A549 (cell line): ENCODE measurements around the gene B3GNT2. TPM values are rescaled to one million over a fixed set of nuclear protein-coding genes. Genes with fewer than 3 reads are reported as not detected.

Source experiments
- ATAC-seq, 2 experiments: fragments of 200-7000 bp in 1 of 2; fragments of >200 bp in 1 of 2; cut with Nextera tagmentation in 1 of 2; cut with Tn5 transposase in 1 of 2; 3 replicates each; pipeline versions ENCODE4 v1.8.0 to v1.9.1; 2018 to 2020; ENCODE audit warnings: mild to moderate bottlenecking in 1 of 2, moderate library complexity in 1 of 2
- CTCF ChIA-PET: fragments of 300-600 bp; sonication (Branson Sonifier 250); formaldehyde crosslinking; extraction: SDS; loops from one replicate; lab custom pipeline; 2021; ENCODE audit warnings: antibody characterized with exemption, inconsistent platforms; lab: Yijun Ruan, JAX
- POLR2A ChIA-PET: fragments of 350-600 bp; formaldehyde crosslinking; extraction: SDS; loops from one replicate; lab custom pipeline; 2021; ENCODE audit warnings: antibody characterized with exemption, inconsistent platforms; lab: Yijun Ruan, JAX
- DNase-seq, 2 experiments: peaks; one replicate each; pipeline versions ENCODE4 v3.0.0 to v3.0.0-alpha.2; 2011 to 2016; ENCODE audit warnings: low read depth in 1 of 2, low spot score in 1 of 2
- FAIRE-seq: peaks from 2 replicates; lab custom pipeline; 2011; peaks lifted over from hg19 to GRCh38; lab: Jason Lieb, UNC
- H3K27ac ChIP-seq, 2 experiments: fragments of >200 bp; sonication (Bioruptor Twin); formaldehyde crosslinking; 3 replicates each; pipeline ENCODE4 v1.5.1; 2016 to 2017
- H3K4me1 ChIP-seq: fragments of >200 bp; sonication (Bioruptor Twin); formaldehyde crosslinking; 3 replicates; pipeline ENCODE4 v1.6.1; 2016
- H3K4me2 ChIP-seq: fragments of >200 bp; sonication (Bioruptor Twin); formaldehyde crosslinking; 3 replicates; pipeline ENCODE4 v1.6.1; 2016
- H3K4me3 ChIP-seq: fragments of >200 bp; sonication (Bioruptor Twin); formaldehyde crosslinking; 3 replicates; pipeline ENCODE4 v1.5.1; 2016
- H3K9me3 ChIP-seq: fragments of >200 bp; sonication (Bioruptor Twin); formaldehyde crosslinking; 3 replicates; pipeline ENCODE4 v1.6.1; 2016
- BHLHE40 ChIP-seq: IDR thresholded peaks from 2 replicates; pipeline ENCODE4 v1.6.1; 2012; ENCODE audit warnings: low read depth, low read length, inconsistent platforms
- CBX2 ChIP-seq: fragments of 200-600 bp; sonication (generic); IDR thresholded peaks from 2 replicates; pipeline ENCODE4 v1.6.1; 2016; ENCODE audit warnings: low read depth, mild to moderate bottlenecking, borderline replicate concordance
- CBX8 ChIP-seq: fragments of 200-600 bp; sonication (generic); IDR thresholded peaks from 2 replicates; pipeline ENCODE4 v1.6.1; 2016
- CEBPB ChIP-seq, 2 experiments: fragments of >200 bp in 1 of 2; sonication (Bioruptor Twin) in 1 of 2; formaldehyde crosslinking in 1 of 2; IDR thresholded peaks; 2 replicates each; pipeline ENCODE4 v1.6.1; 2012 to 2016
- CTCF ChIP-seq: fragments of >200 bp; sonication (Bioruptor Twin); formaldehyde crosslinking; IDR thresholded peaks from 3 replicates; pipeline ENCODE4 v1.5.1; 2016
- EHMT2 ChIP-seq: fragments of 200-600 bp; sonication (generic); IDR thresholded peaks from 2 replicates; pipeline ENCODE4 v1.6.1; 2016; ENCODE audit warnings: antibody characterized with exemption, low read depth, mild to moderate bottlenecking, moderate library complexity
- EP300 ChIP-seq, 2 experiments: fragments of >200 bp; sonication (Bioruptor Twin); formaldehyde crosslinking; IDR thresholded peaks; 2 replicates in 1 of 2; 3 replicates in 1 of 2; pipeline ENCODE4 v1.6.1; 2016 to 2017
- FOSL2 ChIP-seq, 2 experiments: fragments of 450-650 bp in 1 of 2; fragments of >200 bp in 1 of 2; sonication (Bioruptor Twin) in 1 of 2; formaldehyde crosslinking; IDR thresholded peaks; 2 replicates each; pipeline versions ENCODE4 v1.5.0 to v1.6.1; 2016 to 2020; ENCODE audit warnings: mild to moderate bottlenecking in 1 of 2, moderate library complexity in 1 of 2
- GATA3 ChIP-seq: IDR thresholded peaks from 2 replicates; pipeline ENCODE4 v1.6.1; 2012; ENCODE audit warnings: borderline replicate concordance
- HES2 ChIP-seq: fragments of >200 bp; sonication (Bioruptor Twin); formaldehyde crosslinking; IDR thresholded peaks from 2 replicates; pipeline ENCODE4 v1.6.1; 2016
- HEYL ChIP-seq: fragments of 250-450 bp; sonication (Bioruptor Pico); IDR thresholded peaks from 2 replicates; pipeline ENCODE4 v1.8.0; 2021; ENCODE audit warnings: mild to moderate bottlenecking, moderate library complexity
- HOXB13 ChIP-seq: fragments of 250-450 bp; sonication (Bioruptor Pico); IDR thresholded peaks from 2 replicates; pipeline ENCODE4 v1.5.0; 2020; ENCODE audit warnings: low read depth, mild to moderate bottlenecking, moderate library complexity
- HOXB5 ChIP-seq: fragments of 250-450 bp; sonication (Bioruptor Pico); IDR thresholded peaks from 2 replicates; pipeline ENCODE4 v1.5.0; 2020; ENCODE audit warnings: mild to moderate bottlenecking, moderate library complexity
- MAX ChIP-seq: IDR thresholded peaks from 2 replicates; pipeline ENCODE4 v1.6.1; 2012
- MAZ ChIP-seq: fragments of 150-350 bp; IDR thresholded peaks from 2 replicates; pipeline ENCODE4 v1.6.1; 2014; ENCODE audit warnings: antibody characterized with exemption, low read depth, low read length, borderline replicate concordance
- PHF8 ChIP-seq: fragments of 200-600 bp; sonication (generic); IDR thresholded peaks from 2 replicates; pipeline ENCODE4 v1.6.1; 2016; ENCODE audit warnings: low read depth, mild to moderate bottlenecking, antibody characterized with exemption, moderate library complexity, borderline replicate concordance
- POLR2A ChIP-seq: IDR thresholded peaks from 2 replicates; pipeline ENCODE4 v1.6.1; 2012; ENCODE audit warnings: mild to moderate bottlenecking, low read length
- RARB ChIP-seq: fragments of 250-450 bp; sonication (Bioruptor Pico); IDR thresholded peaks from 2 replicates; pipeline ENCODE4 v1.8.0; 2021; ENCODE audit warnings: mild to moderate bottlenecking, moderate library complexity
- REST ChIP-seq: fragments of 200-600 bp; sonication (generic); IDR thresholded peaks from 2 replicates; pipeline ENCODE4 v1.6.1; 2016; ENCODE audit warnings: antibody characterized with exemption, mild to moderate bottlenecking, moderate library complexity
- ZFP36 ChIP-seq: fragments of 450-650 bp; IDR thresholded peaks from 2 replicates; pipeline ENCODE4 v1.6.1; 2014; ENCODE audit warnings: borderline replicate concordance; ENCODE audit not compliant: partially characterized antibody
- WGBS: methylation state at CpG from one replicate; pipeline ENCODE4 v1.1.6; 2017; ENCODE audit errors: missing lambda C conversion rate; 5-methylcytosine and 5-hydroxymethylcytosine counted together
- polyA plus RNA-seq, 4 experiments: library from polyadenylated mRNA; depleted of rRNA in 3 of 4; stranded (reverse); fragments of >200 nt; fragmentation: RNase III in 1 of 4; extraction: RNeasy Plus Mini Kit Qiagen cat#74134 plus additional on column Dnase treatment in 1 of 4; gene quantifications; 2 replicates in 3 of 4; 3 replicates in 1 of 4; pipeline ENCODE4 v1.2.3, GENCODE V29; 2011 to 2017

The B3GNT2 gene
- polyA plus RNA-seq, 2 of the 4 experiments (the other 2 are of a cell fraction), result 21.3 to 29.4 TPM

GRCh38 chr2:62231541-62231940 lies 35.6 kb downstream of the B3GNT2 start:
- POLR2A ChIA-PET, result no interaction called here
- Histone ChIP-seq H3K9me3 (no peaks in the 10 kb centered on the region), H3K4me2 (no peak overlapping the region), H3K4me1 (no peaks in the 10 kb centered on the region), H3K4me3 (no peak overlapping the region), H3K27ac (no peak overlapping the region)
- DNase-seq, result no peak
- FAIRE-seq, result no peak
- 69% methylated on average over 4 of the region's 4 CpGs for WGBS
- TF ChIP-seq CEBPB (IDR thresholded peaks at IDR 0.05) (no peak), HES2 (no peak), BHLHE40 (no peak), MAX (no peak), HOXB13 (no peak), REST (no peak), PHF8 (no peak), ZFP36 (no peak), MAZ (no peak), CBX2 (no peak)
- no peak for ATAC-seq
- CTCF ChIA-PET, result interaction anchor here (1.6 kb wide), 1 partner anchor 14 kb away, joined by 5 read pairs; no protein-coding TSS in a partner anchor

GRCh38 chr2:62234755-62235655 lies 39.1 kb downstream of the B3GNT2 start:
- DNase-seq, result no peak
- Histone ChIP-seq H3K4me2 (no peak overlapping the region), H3K4me3 (no peak overlapping the region), H3K9me3 (no peaks in the 10 kb centered on the region)
- 85% methylated on average over 16 of the region's 16 CpGs for WGBS
- TF ChIP-seq HOXB5 (no peak), HEYL (CRISPR knock-in tag) (no peak), RARB (CRISPR knock-in tag) (no peak), EP300 (IDR thresholded peaks at IDR 0.05) (no peak), GATA3 (no peak), EHMT2 (no peak), FOSL2 (IDR thresholded peaks at IDR 0.05) (no peak), FOSL2 (CRISPR knock-in tag; IDR thresholded peaks at IDR 0.05) (no peak), CTCF (no peak), CBX8 (no peak), POLR2A (no peak)
- TF ChIP-seq, all 56 proteins: peak for 0
- no peaks in the 10 kb centered on the region for H3K4me1 ChIP-seq
- no peak for FAIRE-seq
- peak in 1 of 2 experiments; percentile 38; a peak in 4 of 6 replicates for ATAC-seq
- POLR2A ChIA-PET, result no interaction called here
- CTCF ChIA-PET, result interaction anchor here (1.0 to 1.1 kb wide), 2 partner anchors 16 to 19 kb away, joined by 4 read pairs; no protein-coding TSS in a partner anchor
- H3K27ac ChIP-seq, result no peak overlapping the region
